ENCODE results near the gene ZNF362. TPM values are rescaled to one million over a fixed set of nuclear protein-coding genes. Genes with fewer than 3 reads are reported as not detected.

The ZNF362 gene
- total RNA-seq, 2 experiments from 2014 or later = 24.7 to 26.6 TPM

- H3K9me3 Mint-ChIP-seq = no peaks in the 10 kb centered on the region
- ChIA-PET POLR2A (interaction anchor here (0.8 kb wide), 1 partner anchor 14 kb away, joined by 3 read pairs; no protein-coding TSS in a partner anchor), CTCF (no interaction called here)
- H3K4me3 Mint-ChIP-seq = peak overlapping the region; percentile 65
- Histone ChIP-seq H3K27me3 (ENCODE audit: control insufficient read depth in 1 of 2, insufficient read depth in 2 of 2, low read length in 2 of 2) (no peaks in the 10 kb centered on the region), H3K4me1 (ENCODE audit: insufficient read depth, low read length) (peaks cover 53% of the 10 kb centered on the region), H3K36me3 (ENCODE audit: insufficient read depth, low read length) (peaks cover 11% of the 10 kb centered on the region), H3K9me3 (ENCODE audit: control insufficient read depth in 1 of 2, insufficient read depth in 1 of 2, low read length in 2 of 2) (no peaks in the 10 kb centered on the region), H3K4me3 (ENCODE audit: low read length) (no peak overlapping the region), H3K27ac (ENCODE audit: low read depth in 1 of 2, low read length in 2 of 2) (no peak overlapping the region)
- ATAC-seq (ENCODE audit: poor library complexity) (no peak), DNase-seq (no peak)
- H3K27ac Mint-ChIP-seq = peak overlapping the region; percentile 68
- TF ChIP-seq CTCF (IDR thresholded peaks at IDR 0.05) = no peak
- H3K4me1 Mint-ChIP-seq (ENCODE audit: low read depth) = peaks cover 54% of the 10 kb centered on the region
- H3K27me3 Mint-ChIP-seq = no peaks in the 10 kb centered on the region
- H3K36me3 Mint-ChIP-seq (ENCODE audit: low read depth) = peaks cover 9% of the 10 kb centered on the region
- intact Hi-C loops (cut with DNase I, micrococcal nuclease) = loop anchor here (2.0 to 5.0 kb wide), 2 partner anchors 89 to 133 kb away; no protein-coding TSS in a partner anchor
These were observed 3.6 kb downstream of the ZNF362 start for GRCh38 chr1:33259879-33260278.

GRCh38 chr1:33260439-33260838 is 4.1 kb downstream of the ZNF362 start:
- ChIA-PET CTCF (no interaction called here), POLR2A (no interaction called here)
- Histone ChIP-seq H3K9me3 (ENCODE audit: control insufficient read depth in 1 of 2, insufficient read depth in 1 of 2, low read length in 2 of 2) (no peaks in the 10 kb centered on the region), H3K27me3 (ENCODE audit: control insufficient read depth in 1 of 2, insufficient read depth in 2 of 2, low read length in 2 of 2) (no peaks in the 10 kb centered on the region), H3K36me3 (ENCODE audit: insufficient read depth, low read length) (peaks cover 11% of the 10 kb centered on the region), H3K4me1 (ENCODE audit: insufficient read depth, low read length) (peaks cover 49% of the 10 kb centered on the region), H3K27ac (ENCODE audit: low read depth in 1 of 2, low read length in 2 of 2) (no peak overlapping the region), H3K4me3 (ENCODE audit: low read length) (no peak overlapping the region)
- Mint-ChIP-seq H3K27me3 (no peaks in the 10 kb centered on the region), H3K27ac (peak overlapping the region; percentile 68), H3K9me3 (no peaks in the 10 kb centered on the region), H3K4me3 (peak overlapping the region; percentile 65), H3K4me1 (ENCODE audit: low read depth) (peaks cover 55% of the 10 kb centered on the region), H3K36me3 (ENCODE audit: low read depth) (peaks cover 9% of the 10 kb centered on the region)
- no peak for TF ChIP-seq CTCF (IDR thresholded peaks at IDR 0.05)
- intact Hi-C loops (cut with DNase I, micrococcal nuclease) = no loop called here
- no peak for DNase-seq
- ATAC-seq (ENCODE audit: poor library complexity) = no peak

- POLR2A ChIA-PET = no interaction called here
- no peaks in the 10 kb centered on the region for H3K9me3 Mint-ChIP-seq
- H3K4me1 Mint-ChIP-seq (ENCODE audit: low read depth) = peaks cover 55% of the 10 kb centered on the region
These were observed 5.1 kb downstream of the ZNF362 start for GRCh38 chr1:33261344-33261743.

More at GRCh38 chr1:33261344-33261743, 5.1 kb downstream of the ZNF362 start:
- Mint-ChIP-seq H3K27me3 (no peaks in the 10 kb centered on the region), H3K4me3 (no peak overlapping the region), H3K36me3 (ENCODE audit: low read depth) (peaks cover 9% of the 10 kb centered on the region), H3K27ac (no peak overlapping the region)
- DNase-seq (no peak), ATAC-seq (ENCODE audit: poor library complexity) (no peak)
- TF ChIP-seq CTCF (IDR thresholded peaks at IDR 0.05) = no peak
- CTCF ChIA-PET = no interaction called here
- H3K27ac ChIP-seq (ENCODE audit: low read depth in 1 of 2, low read length in 2 of 2) = no peak overlapping the region
- H3K36me3 ChIP-seq (ENCODE audit: insufficient read depth, low read length) = peaks cover 11% of the 10 kb centered on the region
- no peaks in the 10 kb centered on the region for H3K27me3 ChIP-seq (ENCODE audit: control insufficient read depth in 1 of 2, insufficient read depth in 2 of 2, low read length in 2 of 2)
- H3K4me3 ChIP-seq (ENCODE audit: low read length) = no peak overlapping the region
- H3K4me1 ChIP-seq (ENCODE audit: insufficient read depth, low read length) = peaks cover 46% of the 10 kb centered on the region
- H3K9me3 ChIP-seq (ENCODE audit: control insufficient read depth in 1 of 2, insufficient read depth in 1 of 2, low read length in 2 of 2) = no peaks in the 10 kb centered on the region
- intact Hi-C loops (cut with DNase I, micrococcal nuclease) = no loop called here
